Smooth muscle cell of the coronary artery (primary cell): Measurements from ENCODE around the gene SLCO1B1. TPM values are rescaled to one million over a fixed set of nuclear protein-coding genes. Genes with fewer than 3 reads are reported as not detected.

Experiments
- total RNA-seq: library from RNA; depleted of rRNA; stranded (reverse); fragments of >200 nt; gene quantifications from 2 replicates; pipeline ENCODE4 v1.2.3, GENCODE V29; 2014; ENCODE audit warnings: low replicate concordance

The SLCO1B1 gene
- not detected in 2 replicates for total RNA-seq

GRCh38 chr12:21130998-21131397, at the start of gene SLCO1B1:
TSS of gene SLCO1B1 (plus strand) at chr12:21131194. CDS start at chr12:21141575, 10,381 bp downstream.

Other genes with a start within 250 kb of the SLCO1B1 start
- not detected in 2 replicates for gene SLCO1A2, start 203.7 kb downstream of the SLCO1B1 start, total RNA-seq
- not detected in 2 replicates for gene IAPP, start 241.7 kb downstream of the SLCO1B1 start, total RNA-seq